GM13977 (cell line): ENCODE data around the gene CHPT1.

Source experiments
- DNase-seq: peaks from one replicate; pipeline ENCODE4 v3.0.0; 2012; ENCODE audit warnings: low spot score
- CTCF ChIP-seq: IDR thresholded peaks from 2 replicates; pipeline ENCODE4 v1.5.1; 2012; ENCODE audit warnings: mild to moderate bottlenecking, control low read depth; ENCODE audit not compliant: insufficient read depth; ENCODE audit errors: extremely low read depth, missing control alignments
- in situ Hi-C: fragments of 300-500 bp; cut with MboI; formaldehyde crosslinking; loops from one replicate; pipeline ENCODE4 v1.12.0; 2022; ENCODE audit warnings: low sequenced_read_pairs, low pct_unique_long_range_greater_than_20kb, mixed read lengths, inconsistent platforms; ENCODE audit not compliant: unreplicated experiment

Gene CHPT1

GRCh38 chr12:101703487-101703886, 6.0 kb downstream of the CHPT1 start:
- TF ChIP-seq CTCF = no peak
- DNase-seq = no peak
- in situ Hi-C loops = no loop called here

- TF ChIP-seq CTCF = no peak
- no peak for DNase-seq
- in situ Hi-C loops = no loop called here
These were observed 9.0 kb downstream of the CHPT1 start for GRCh38 chr12:101706403-101706802.

DNA sequence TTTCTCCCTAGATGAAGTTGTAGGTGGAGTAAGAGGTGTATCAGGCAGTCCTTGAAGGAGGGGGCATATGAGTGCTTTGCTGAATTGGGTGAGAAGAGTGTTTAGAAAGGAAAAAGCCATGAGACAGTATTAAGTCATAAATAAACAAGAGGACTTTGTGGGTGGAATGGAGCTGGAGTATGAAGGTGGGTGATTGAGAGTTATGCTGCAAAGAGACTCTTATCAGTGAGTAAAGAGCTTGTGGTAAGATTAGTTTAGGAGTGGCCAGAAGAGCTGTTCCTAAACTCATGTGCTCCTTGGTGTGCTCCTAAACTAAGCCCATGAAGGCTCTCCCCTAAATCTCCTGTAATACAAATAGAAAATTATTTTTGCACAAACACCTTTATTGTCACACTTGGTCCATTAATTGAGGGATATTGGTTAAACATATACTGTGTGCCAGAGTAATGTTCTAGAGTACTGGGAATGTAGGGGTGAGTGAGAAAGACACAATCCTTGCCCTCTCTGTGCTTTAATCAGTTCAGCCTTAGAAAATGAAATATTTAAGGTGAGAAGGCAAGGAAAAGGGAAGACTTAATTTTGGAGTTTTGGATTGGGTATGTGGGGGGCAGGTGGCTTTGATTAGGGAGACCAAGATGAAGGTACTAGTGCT, 9.8 kb downstream of the CHPT1 start:
- in situ Hi-C loops = no loop called here
- no peak for DNase-seq
- TF ChIP-seq CTCF = no peak

DNA sequence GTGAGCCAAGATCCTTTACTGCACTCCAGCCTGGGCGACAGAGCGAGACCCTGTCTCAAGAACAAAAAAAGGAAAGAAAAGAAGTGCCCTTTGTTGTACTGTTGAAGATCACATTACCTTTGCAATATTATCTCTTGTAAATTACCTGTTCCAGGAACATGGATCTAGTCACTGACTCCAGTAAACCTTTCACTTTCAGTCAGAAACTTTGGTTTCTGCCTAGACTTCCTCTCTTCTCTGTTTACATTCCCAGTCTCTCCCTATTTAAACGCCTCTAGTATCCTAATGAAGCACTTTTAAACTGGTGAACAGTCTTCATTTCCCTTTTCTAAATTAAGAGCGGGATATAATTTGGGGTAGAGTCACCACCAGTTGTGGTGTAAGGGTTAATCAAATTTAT, 12.8 kb downstream of the CHPT1 start:
- no peak for DNase-seq
- TF ChIP-seq CTCF = no peak
- in situ Hi-C loops = no loop called here

GRCh38 chr12:101713059-101713682, 15.7 kb downstream of the CHPT1 start:
- no peak for DNase-seq
- in situ Hi-C loops = no loop called here
- TF ChIP-seq CTCF = no peak

DNA sequence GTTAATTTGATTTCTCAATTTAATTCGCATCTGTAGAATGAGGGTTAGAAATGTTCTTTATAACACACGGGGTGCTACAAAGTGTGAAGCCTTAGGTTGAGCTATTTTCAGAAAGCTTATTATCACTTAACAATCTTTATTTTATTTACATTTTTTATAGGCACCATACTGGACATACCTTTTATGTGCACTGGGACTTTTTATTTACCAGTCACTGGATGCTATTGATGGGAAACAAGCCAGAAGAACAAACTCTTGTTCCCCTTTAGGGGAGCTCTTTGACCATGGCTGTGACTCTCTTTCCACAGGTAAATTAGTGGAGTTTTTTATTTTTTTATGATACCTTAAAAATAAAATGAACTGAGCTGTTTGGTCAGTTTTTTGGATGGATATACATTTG, 16.5 kb downstream of the CHPT1 start:
- in situ Hi-C loops = no loop called here
- no peak for DNase-seq
- no peak for TF ChIP-seq CTCF
